HEK293T (cell line): Measurements from ENCODE around the gene TNPO1.

Experiments used
- CTCF ChIA-PET: fragments of 350-600 bp; formaldehyde crosslinking; extraction: SDS; loops from one replicate; lab custom pipeline; 2021; ENCODE audit warnings: antibody characterized with exemption, inconsistent platforms; lab: Yijun Ruan, JAX
- POLR2A ChIA-PET: fragments of 350-600 bp; formaldehyde crosslinking; extraction: SDS; loops from one replicate; lab custom pipeline; 2020; ENCODE audit warnings: antibody characterized with exemption, inconsistent platforms; lab: Yijun Ruan, JAX
- DNase-seq: peaks from one replicate; pipeline ENCODE4 v3.0.0; 2012; ENCODE audit warnings: mixed read lengths; ENCODE audit errors: extremely low spot score
- ARNT ChIP-seq: fragments of 450-650 bp; IDR thresholded peaks from 2 replicates; pipeline ENCODE4 v1.6.1; 2017; ENCODE audit warnings: mild to moderate bottlenecking
- BHLHE40 ChIP-seq: fragments of 450-650 bp; IDR thresholded peaks from 2 replicates; pipeline ENCODE4 v1.6.1; 2016; ENCODE audit warnings: mild to moderate bottlenecking, moderate library complexity, borderline replicate concordance
- CTBP1 ChIP-seq: fragments of 450-650 bp; IDR thresholded peaks from 2 replicates; pipeline ENCODE4 v1.6.1; 2016; ENCODE audit warnings: borderline replicate concordance
- ELF4 ChIP-seq: fragments of 450-650 bp; IDR thresholded peaks from 2 replicates; pipeline ENCODE4 v1.6.1; 2017; ENCODE audit warnings: antibody characterized with exemption
- FOXA1 ChIP-seq: fragments of 450-650 bp; IDR thresholded peaks from 2 replicates; pipeline ENCODE4 v1.6.1; 2016; ENCODE audit warnings: mild to moderate bottlenecking
- FOXK2 ChIP-seq: fragments of 450-650 bp; IDR thresholded peaks from 2 replicates; pipeline ENCODE4 v1.6.1; 2016; ENCODE audit warnings: mild to moderate bottlenecking
- FOXM1 ChIP-seq: fragments of 450-650 bp; IDR thresholded peaks from 2 replicates; pipeline ENCODE4 v1.6.1; 2017; ENCODE audit warnings: mild to moderate bottlenecking, borderline replicate concordance
- HDGF ChIP-seq: fragments of 450-650 bp; IDR thresholded peaks from 2 replicates; pipeline ENCODE4 v1.6.1; 2017; ENCODE audit warnings: antibody characterized with exemption, borderline replicate concordance
- L3MBTL2 ChIP-seq: fragments of 450-650 bp; conservative IDR thresholded peaks from 2 replicates; pipeline ENCODE4 v1.6.1; 2016; ENCODE audit warnings: mild to moderate bottlenecking
- LEF1 ChIP-seq: fragments of 450-650 bp; IDR thresholded peaks from 2 replicates; pipeline ENCODE4 v1.6.1; 2017; ENCODE audit warnings: mild to moderate bottlenecking, borderline replicate concordance
- NFRKB ChIP-seq: fragments of 450-650 bp; IDR thresholded peaks from 2 replicates; pipeline ENCODE4 v1.6.1; 2016; ENCODE audit warnings: mild to moderate bottlenecking, moderate library complexity
- SP1 ChIP-seq: fragments of 450-650 bp; IDR thresholded peaks from 2 replicates; pipeline ENCODE4 v1.6.1; 2017
- SUZ12 ChIP-seq: fragments of 450-650 bp; IDR thresholded peaks from 2 replicates; pipeline ENCODE4 v1.6.1; 2016; ENCODE audit warnings: mild to moderate bottlenecking
- TARDBP ChIP-seq: fragments of 450-650 bp; IDR thresholded peaks from 2 replicates; pipeline ENCODE4 v1.6.1; 2016
- ZNF384 ChIP-seq: fragments of 450-650 bp; IDR thresholded peaks from 2 replicates; pipeline ENCODE4 v1.6.1; 2016
- TF ChIP-seq, protein P1 (sequence below): fragments of 450-650 bp; IDR thresholded peaks from 2 replicates; pipeline ENCODE4 v1.6.1; 2016

The TNPO1 gene

DNA sequence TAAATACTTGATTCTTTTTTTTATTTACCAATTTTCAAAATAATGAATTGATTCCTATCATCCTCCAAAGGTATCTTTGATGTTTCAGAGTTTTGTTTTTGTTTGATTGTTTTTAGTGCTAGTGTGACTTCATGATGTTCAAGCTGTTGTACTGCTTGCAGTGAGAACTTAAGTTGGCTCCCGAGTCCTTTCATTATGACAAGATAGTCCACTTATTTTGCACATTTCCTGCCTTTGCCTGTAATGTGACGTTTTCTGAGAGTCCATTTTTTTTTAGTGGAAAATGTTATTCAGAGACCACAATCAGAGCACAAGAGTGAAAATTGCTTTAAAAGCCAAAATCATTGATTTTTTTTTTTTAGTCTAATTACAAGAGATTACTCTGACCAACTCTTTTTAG is 79.3 kb downstream of the TNPO1 start:
- ChIA-PET CTCF (no interaction called here), POLR2A (no interaction called here)
- DNase-seq, result no peak
- TF ChIP-seq FOXA1 (no peak), NFRKB (no peak), BHLHE40 (no peak), HDGF (no peak), FOXM1 (no peak), SUZ12 (no peak), TARDBP (no peak)
- TF ChIP-seq, protein P1, sequence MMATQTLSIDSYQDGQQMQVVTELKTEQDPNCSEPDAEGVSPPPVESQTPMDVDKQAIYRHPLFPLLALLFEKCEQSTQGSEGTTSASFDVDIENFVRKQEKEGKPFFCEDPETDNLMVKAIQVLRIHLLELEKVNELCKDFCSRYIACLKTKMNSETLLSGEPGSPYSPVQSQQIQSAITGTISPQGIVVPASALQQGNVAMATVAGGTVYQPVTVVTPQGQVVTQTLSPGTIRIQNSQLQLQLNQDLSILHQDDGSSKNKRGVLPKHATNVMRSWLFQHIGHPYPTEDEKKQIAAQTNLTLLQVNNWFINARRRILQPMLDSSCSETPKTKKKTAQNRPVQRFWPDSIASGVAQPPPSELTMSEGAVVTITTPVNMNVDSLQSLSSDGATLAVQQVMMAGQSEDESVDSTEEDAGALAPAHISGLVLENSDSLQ, result no peak

DNA sequence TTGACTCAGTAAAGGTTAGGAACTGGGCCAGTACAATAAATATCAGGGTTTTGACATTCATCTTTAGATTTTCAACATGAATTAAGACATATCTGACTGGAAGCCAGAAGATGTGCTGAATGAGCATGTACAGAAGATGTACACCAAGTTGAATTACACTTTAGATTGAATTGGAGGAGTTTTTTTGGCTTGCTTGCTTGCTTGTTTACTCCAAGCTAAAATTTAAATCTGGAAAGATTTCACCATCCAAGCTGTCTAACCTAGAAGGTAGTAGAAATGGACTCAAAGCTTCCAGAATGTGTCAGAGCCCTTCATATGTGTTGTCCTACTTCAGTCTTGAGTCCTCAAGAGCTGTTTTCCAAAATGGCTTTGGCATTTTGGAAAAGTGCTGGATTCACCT is 90.3 kb downstream of the TNPO1 start:
- ChIA-PET POLR2A (no interaction called here), CTCF (no interaction called here)
- no peak for DNase-seq
- TF ChIP-seq HDGF (no peak), ARNT (no peak), SP1 (no peak), FOXA1 (no peak), TARDBP (no peak), FOXK2 (no peak), LEF1 (no peak), FOXM1 (no peak), CTBP1 (no peak), NFRKB (no peak), ELF4 (no peak), ZNF384 (no peak), BHLHE40 (no peak), SUZ12 (no peak), L3MBTL2 (no peak)
- TF ChIP-seq, protein P1, result no peak

DNA sequence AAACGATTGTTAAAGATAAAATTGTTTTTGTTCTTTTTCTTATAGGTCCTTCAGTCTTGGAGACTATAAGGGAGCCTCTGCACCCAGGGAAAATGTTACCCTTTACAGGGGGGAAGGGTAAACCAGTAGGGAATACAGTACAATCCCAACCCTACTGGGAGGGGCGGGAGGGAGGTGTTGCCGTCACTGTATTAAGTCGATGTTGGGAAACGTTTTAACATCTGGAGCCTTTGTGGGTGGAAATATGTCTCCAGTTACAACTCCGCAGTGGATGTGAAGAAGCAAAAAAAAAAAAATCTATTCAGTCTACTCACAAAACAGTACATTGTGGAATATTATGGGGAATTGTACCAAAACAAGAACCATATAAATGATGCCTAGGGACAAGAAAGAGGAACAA is 92.2 kb downstream of the TNPO1 start:
- CTCF ChIA-PET, result no interaction called here
- TF ChIP-seq NFRKB (no peak), FOXM1 (no peak), BHLHE40 (no peak), L3MBTL2 (no peak), ZNF384 (no peak), ELF4 (no peak)
- TF ChIP-seq, protein P1, result no peak
- POLR2A ChIA-PET, result no interaction called here
- no peak for DNase-seq

DNA sequence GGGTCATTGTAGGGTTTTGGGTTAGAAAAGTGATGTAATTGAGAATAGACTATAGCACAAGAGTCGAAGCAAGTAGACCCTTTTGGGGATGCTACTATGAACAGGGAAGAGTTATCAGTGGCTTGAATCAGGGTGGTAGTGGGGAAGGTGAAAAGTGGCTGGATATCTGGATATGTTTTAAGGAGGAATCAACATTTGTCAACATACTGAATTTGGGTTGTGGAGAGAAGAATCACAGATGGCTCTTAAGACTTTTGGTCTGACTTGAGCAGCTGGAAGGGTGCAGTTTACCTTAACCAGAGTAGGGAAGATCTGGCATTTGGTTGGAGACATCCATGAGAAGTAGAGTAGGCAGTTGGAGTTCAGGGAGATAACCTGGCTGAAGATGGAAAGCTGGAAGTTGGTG is 100.9 kb downstream of the TNPO1 start:
- ChIA-PET CTCF (no interaction called here), POLR2A (no interaction called here)
- DNase-seq, result no peak
- TF ChIP-seq ZNF384, result no peak
- no peak for TF ChIP-seq BHLHE40
- no peak for TF ChIP-seq FOXK2
- TF ChIP-seq SP1, result no peak
- no peak for TF ChIP-seq FOXM1
- TF ChIP-seq, protein P1, result no peak
- no peak for TF ChIP-seq HDGF
- no peak for TF ChIP-seq ARNT
- TF ChIP-seq LEF1, result no peak
- TF ChIP-seq TARDBP, result no peak
- no peak for TF ChIP-seq L3MBTL2
- TF ChIP-seq NFRKB, result no peak
- TF ChIP-seq FOXA1, result no peak
- TF ChIP-seq SUZ12, result no peak
- no peak for TF ChIP-seq CTBP1
- no peak for TF ChIP-seq ELF4

DNA sequence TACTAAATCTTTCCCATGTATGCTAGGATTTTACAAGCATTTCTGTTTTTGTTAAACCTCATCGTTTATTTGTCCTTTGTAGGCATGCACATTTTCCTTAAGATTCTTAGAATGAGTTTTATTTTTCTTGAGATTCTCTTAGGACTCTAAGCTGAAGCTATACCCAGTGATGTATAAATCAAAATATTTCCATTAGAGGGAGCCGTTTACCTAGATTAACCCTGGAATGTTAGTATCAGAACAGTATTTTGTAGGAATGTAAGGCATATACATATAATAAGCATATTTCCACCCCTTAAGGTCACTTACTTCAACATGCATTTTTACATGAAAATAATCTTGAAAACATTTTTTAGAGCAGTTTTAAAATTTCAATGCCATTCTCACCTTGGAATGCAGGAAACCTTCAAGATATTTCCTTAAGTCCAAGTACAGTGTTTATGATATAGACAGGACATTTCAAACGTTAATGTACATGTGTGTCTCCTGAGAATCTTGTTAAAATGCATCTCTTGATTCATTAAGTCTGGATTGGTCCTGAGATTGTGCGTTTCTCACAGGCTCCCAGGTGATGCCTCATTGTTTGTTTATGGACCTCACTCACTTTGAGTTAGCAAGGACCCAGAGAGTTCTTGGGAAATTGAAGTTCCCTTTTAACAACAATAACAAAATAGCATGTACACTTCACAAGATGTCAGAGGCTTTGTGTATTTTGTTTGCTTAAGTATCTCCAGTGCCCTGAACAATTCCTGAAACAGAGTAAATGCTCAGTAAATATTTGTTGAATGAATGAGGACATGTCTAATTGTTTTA is 104.4 kb downstream of the TNPO1 start:
- ChIA-PET CTCF (interaction anchor here (0.6 kb wide), 1 partner anchor 38 kb away, joined by 3 read pairs; no protein-coding TSS in a partner anchor), POLR2A (no interaction called here)
- DNase-seq, result no peak
- TF ChIP-seq SUZ12 (no peak), FOXK2 (no peak), FOXM1 (no peak), ARNT (no peak), LEF1 (no peak), SP1 (no peak), L3MBTL2 (no peak), HDGF (no peak), FOXA1 (no peak), ELF4 (no peak), TARDBP (no peak), BHLHE40 (no peak), NFRKB (no peak), CTBP1 (no peak), ZNF384 (no peak)
- TF ChIP-seq, protein P1, result no peak
